HG03159 (cell line): ENCODE results near the gene ZNF77.
A peak's percentile ranks its signal among the peaks of the same experiment; 100 is the strongest.
"Not testable (repeated sequence)": the region's sequence is repeated elsewhere in the genome, so short reads cannot be mapped to it uniquely, and the experiment has no call there.

ENCODE experiments used
- ATAC-seq: cut with Tn5 transposase; IDR thresholded peaks from one replicate; pipeline ENCODE4 v1.9.1; 2021; ENCODE audit warnings: mild to moderate bottlenecking, moderate library complexity; ENCODE audit not compliant: unreplicated experiment

Gene ZNF77

DNA sequence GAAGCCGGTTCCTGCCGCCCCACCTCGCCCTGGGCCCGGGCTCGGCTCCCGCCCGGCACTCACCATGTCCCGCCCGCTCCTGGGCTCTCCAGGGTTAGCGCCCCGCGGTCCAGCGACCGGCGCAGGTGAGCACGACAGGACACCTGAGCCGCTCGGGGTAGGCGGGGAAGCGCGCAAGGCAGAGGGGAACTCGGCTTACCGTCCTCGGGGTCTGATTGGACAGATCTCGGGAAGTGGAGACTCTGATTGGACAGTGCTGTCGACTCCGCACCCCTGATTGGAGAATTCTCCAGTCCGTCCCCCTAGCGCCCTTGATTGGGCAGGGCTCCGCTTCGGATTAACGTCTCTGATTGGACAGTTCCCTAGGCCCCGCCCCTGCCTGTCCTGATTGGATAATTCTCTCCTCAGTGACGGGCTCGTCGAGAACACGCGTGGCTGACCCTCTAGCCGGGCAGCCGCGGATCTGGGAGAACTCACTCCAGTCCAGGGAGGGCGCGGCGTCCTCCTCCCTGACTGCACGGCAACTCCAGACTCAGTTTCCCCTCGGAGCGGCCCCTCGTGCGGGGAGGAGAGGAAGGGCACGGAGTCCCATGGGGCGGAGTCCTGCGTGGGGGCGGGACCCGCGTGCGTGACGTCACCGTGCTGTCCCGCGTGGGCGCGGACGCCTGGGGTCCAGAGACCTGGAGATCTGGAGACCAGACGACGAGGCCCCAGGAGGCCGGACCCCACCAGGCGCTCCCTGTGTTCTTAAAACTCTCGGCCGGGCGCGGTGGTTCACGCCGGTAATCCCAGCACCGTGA lies at the start of gene ZNF77:
ZNF77 (minus strand) TSS at position 197 of the 800 bp plus-strand sequence; CDS start at position 66, 131 bp downstream.
- peak; percentile 91 for ATAC-seq

- ATAC-seq: no peak
Measured at GRCh38 chr19:2993579-2993978, 48.8 kb upstream of the ZNF77 start.

DNA sequence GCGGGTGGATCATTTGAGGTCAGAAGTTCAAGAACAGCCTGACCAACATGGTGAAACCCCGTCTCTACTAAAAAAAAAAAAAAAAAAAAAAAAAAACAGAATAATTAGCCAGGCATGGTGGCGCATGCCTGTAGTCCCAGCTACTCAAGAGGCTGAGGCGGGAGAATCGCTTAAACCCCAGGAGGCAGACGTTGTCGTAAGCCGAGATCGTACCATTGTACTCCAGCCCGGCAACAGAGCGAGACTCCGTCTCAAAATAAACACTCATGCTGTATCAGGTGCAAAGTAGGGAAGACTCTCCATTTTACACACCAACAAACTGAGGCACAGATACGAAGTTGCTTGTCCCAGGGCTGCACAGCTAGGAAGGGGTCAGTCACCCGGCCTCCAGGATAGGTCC lies 48.2 kb upstream of the ZNF77 start:
- ATAC-seq: no peak

DNA sequence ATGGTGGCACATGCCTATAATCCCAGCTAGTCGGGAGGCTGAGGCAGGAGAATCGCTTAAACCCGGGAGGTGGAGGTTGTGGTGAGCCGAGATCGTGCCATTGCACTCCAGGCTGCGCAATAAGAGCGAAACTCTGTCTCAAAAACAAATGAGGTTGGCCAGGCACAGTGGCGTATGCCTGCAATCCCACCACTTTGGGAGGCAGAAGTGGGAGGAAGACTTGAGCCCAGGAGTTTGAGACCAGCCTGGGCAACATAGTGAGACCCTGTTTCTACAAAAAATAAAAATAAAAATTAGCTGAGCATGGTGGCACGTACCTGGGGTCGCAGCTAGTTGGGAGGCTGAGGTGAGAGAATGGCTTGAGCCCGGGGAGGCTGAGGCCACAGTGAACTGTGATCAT lies 47.6 kb upstream of the ZNF77 start:
- not testable (repeated sequence) for ATAC-seq

DNA sequence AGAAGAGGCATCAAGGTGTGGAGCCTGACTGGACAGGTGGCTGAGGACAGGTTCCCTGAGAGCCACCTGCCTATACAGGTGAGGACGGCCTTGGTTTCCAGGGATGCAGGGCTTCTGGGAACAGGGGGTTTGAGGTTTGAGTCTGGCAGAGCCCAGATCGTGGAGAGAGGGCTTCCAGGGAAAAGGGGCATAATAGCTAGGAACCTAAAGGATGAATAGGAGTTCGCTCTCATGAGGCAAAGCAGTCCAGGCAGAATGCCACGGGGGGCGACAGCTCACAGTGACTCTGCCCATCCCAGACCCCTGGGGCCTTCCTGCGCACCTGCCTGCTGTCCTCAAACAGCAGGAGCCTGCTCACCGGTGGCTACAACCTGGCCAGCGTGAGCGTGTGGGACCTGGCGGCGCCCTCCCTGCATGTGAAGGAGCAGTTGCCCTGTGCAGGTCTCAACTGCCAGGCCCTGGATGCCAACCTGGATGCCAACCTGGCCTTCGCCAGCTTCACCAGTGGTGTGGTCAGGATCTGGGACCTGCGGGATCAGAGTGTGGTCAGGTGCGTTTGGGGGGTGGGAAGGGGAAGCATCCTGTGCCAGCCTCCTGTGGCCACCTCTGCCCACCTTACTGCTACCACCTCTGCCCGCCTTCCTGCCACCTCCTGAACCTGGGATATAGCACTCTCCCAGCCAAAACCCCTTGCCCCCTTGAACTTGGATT lies 44.6 kb upstream of the ZNF77 start:
- ATAC-seq: no peak

DNA sequence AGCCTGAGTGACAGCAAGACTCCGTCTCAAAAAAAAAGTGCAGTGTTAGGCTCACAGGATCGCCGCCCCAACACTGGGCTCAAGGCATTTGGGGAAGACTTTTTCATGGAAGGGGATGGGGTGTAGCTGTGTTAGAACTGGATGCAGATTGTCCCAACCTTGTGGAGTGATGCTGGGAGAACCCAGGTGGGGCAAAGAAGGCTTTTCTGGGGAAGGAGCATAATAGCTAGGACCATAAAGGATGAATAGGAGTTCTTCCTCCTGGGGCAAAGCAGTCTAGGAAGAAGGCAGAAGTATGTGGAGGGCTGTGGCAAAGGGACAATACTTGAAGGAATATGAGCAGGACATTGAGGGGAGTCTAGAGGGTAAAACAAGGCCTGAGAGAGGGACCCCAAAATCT lies 43.8 kb upstream of the ZNF77 start:
- no peak for ATAC-seq

DNA sequence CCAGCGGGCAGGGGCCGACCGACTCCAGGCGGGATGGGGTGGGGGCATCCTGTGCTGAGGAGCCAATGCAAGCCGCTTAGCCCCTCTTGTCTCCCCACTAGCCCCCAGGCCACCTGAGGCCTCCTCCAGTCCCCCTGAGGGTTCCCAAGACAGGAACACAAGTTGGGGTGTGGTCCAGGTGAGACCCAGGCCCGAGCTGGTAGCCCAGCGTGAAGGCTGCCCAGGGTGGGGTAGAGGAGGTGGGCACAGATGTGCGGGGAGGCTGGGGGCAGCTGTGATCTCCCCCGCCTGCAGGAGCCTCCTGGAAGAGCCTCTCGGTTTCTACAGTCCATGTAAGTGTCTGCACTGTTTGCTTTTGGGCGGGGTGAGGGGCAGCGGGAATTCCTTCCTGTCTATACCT lies 43.0 kb upstream of the ZNF77 start:
- ATAC-seq: no peak

DNA sequence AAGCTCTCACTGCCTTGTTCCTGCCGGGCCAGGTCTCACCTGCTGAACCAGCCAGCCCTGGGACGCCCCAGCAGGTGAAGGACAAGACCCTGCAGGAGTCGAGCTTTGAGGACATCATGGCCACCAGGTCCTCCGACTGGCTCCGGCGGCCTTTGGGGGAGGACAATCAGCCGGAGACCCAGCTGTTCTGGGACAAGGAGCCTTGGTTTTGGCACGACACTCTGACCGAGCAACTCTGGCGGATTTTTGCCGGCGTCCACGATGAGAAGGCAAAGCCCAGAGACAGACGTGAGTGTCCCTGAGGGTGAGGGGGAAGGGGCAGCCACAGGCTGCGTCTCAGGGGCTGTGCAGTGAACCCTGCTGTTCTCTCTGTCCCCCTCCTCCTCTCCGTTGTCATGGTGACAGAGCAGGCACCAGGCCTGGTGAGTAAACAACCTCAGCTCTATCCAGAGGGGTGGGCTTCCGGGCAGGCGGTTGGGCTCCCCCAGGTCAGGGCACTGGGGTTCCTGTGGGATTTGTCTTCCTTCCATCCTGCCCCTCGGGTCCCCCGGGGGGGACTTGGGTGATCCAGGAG lies 42.3 kb upstream of the ZNF77 start:
- no peak for ATAC-seq

- no peak for ATAC-seq
Measured at GRCh38 chr19:2984215-2984528, 39.4 kb upstream of the ZNF77 start.

DNA sequence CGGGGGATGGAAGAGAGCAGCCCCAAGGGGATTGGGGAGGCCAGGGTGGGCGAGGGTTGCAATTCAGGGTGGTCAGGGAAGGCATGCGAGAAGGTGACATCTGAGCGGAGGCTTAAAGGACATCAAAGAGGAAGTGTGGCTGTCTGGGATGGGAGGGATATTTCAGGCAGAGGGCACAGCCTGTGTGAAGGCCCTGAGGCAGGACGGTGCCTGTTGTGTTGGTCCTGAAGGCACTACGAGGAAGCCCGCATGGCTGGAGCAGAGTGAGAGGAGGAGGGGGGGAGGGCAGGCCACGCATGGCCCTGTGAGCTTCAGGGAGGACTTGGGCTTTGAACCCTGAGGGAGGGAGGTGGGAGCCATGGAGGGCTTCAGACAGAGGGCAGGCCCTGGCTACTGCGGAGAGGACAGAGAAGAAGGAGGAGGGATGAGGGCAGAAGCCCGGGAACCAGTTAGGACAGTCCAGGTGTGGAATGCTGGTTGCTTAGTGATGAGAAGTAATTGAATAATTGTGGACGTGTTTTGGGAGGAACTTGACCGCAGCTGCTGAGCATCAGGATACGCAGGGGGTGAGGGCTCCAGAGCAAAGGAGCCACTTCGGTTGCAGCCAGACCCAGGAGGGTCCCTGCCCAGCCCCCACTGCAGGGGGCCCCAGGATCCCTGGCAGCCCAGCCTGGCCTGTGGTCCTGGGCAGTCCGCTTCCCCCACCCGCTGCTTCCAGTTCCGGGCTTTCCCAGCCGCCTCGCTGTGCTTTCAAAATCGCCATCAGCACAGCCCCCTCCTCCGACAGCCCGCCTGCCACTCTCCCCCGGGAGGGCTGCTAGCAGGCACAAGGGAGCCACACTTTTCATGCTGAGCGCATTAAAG lies 38.8 kb upstream of the ZNF77 start:
- ATAC-seq: no peak

GRCh38 chr19:2982983-2983350 lies 38.2 kb upstream of the ZNF77 start:
- ATAC-seq: no peak

- no peak for ATAC-seq
Measured at GRCh38 chr19:2982561-2982960, 37.8 kb upstream of the ZNF77 start.

DNA sequence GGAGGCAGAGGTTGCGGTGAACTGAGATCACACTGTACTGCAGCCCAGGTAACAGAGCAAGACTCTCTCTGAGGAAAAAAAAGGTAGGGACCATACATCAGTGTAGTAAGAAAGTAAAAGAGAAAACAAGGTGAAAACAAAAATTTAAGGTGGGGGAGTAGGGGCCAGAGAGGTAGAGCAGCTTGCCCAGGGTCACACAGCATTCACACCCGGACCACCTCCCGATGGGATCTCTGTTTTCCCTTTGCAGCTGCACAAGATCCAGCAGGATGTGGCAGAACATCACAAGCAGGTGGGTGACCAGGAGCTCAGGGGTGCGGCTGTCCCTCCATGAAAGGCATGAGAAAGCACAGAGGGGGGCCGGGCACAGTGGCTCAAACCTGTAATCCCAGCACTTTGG lies 37.1 kb upstream of the ZNF77 start:
- no peak for ATAC-seq

- ATAC-seq: no peak
Measured at GRCh38 chr19:2978772-2979171, 34.0 kb upstream of the ZNF77 start.

DNA sequence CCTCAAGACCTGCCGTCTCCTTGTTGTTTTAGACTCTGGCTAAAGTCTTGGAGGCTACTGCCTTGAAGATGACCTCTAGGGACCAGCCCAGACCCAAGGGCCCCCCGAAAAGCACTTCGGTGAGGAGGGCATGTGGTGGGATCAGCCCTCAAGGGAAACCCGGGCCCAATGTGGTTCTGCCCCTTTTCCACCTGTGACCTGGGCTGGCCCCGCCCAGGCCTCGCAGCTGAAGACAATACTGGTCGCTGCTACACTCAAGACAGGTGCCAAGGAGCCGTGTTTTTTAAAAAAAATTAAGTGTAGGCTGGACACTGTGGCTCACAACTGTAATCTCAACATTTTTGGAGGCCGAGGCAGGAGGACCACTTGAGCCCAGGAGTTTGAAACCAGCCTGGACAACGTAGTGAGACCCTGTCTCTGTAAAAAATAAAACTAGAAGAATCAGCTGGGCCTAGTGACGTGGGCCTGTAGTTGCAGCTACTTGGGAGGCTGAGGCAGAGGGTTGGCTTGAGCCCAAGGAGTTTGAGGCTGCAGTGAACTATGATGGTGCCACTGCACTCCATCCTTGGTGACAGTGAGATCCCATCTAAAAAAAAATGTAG lies 33.5 kb upstream of the ZNF77 start:
- ATAC-seq: no peak

DNA sequence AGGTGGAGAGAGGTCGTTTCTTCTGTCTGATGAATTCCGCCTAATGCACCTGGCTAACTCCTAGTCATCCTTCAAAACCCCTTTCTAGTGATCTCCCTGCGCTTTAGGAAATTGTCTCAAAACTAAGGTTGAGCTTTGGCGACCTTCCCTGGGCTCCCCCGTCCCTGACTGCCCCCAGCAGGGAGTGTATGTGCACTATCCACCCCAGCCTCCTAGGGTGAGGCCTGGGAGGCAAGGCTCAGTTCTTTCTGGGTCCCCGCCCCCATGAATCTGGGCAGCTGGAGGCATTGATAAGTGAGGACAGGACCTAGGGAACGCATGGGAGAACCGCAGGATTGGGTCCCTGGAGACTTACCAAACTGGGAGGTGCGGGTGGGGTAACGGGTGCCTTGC lies 33.0 kb upstream of the ZNF77 start:
- ATAC-seq: no peak

- ATAC-seq: peak; percentile 89
Measured at GRCh38 chr19:2977001-2977745, 32.4 kb upstream of the ZNF77 start, which contains the start of gene TLE6. Gene TLE6 (plus strand): TSS chr19:2977564. CDS start chr19:2978234, 670 bp downstream.

DNA sequence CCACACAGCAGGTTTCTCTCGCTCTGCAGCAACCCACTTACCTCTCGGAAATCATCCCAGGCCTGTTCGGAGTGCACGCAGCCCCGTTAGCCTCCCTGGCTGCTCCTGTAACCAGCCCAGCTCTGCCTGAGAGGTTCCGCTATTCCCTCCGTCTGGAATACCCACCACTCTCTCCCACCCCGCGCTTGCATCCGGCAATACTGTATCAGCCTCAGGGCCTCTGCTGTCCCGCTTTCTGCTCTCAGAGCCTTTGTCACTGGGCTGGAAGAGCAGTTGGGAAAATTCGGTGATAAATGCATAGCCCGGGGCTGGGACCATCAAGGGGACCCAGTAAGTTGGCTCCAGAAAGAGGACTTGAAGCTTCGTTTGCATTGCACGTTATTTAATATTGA lies 31.8 kb upstream of the ZNF77 start:
- ATAC-seq: no peak

DNA sequence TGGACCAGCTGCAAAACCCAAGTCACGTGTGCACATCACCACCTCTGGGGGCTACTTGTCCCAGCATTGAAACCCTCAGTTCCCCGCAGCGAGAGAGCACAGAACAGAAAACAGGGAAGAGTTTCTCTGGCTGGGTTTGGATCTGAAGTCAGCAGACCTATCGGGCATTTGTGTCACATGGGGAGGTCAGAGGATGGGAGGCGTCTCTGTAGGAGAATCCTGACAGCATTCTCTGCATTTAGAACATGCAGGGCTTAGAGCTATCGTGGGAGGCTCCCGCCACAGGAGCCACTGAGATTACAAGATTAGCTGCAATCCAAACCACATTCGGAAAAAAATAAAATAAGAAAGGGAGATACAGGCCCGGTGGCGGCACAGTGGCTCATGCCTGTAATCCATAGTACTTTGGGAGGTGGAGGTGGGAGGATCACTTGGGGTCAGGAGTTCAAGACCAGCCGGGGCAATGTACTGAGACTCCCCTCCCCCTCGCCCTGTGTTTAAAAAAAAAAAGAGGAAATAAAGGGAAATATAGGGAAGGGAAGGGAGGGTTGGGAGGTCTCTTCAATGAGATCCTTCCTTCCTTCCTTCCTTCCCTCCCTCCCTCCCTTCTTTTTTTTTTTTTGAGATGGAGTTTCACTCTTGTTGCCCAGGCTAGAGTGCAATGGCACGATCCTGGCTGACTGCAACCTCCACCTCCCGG lies 29.7 kb upstream of the ZNF77 start:
- no peak for ATAC-seq

- no peak for ATAC-seq
Measured at GRCh38 chr19:2973229-2973628, 28.5 kb upstream of the ZNF77 start.
